C4-2B (cell line): ENCODE measurements around the gene PTPRM.

Source experiments
- ZFX ChIP-seq: fragments of 450-650 bp; IDR thresholded peaks from 2 replicates; pipeline ENCODE4 v1.6.1; 2017
- TF ChIP-seq, protein P1 (sequence below): fragments of 450-650 bp; conservative IDR thresholded peaks from 2 replicates; pipeline ENCODE4 v1.5.1; 2017; ENCODE audit warnings: mild to moderate bottlenecking

- TF ChIP-seq, protein P1, sequence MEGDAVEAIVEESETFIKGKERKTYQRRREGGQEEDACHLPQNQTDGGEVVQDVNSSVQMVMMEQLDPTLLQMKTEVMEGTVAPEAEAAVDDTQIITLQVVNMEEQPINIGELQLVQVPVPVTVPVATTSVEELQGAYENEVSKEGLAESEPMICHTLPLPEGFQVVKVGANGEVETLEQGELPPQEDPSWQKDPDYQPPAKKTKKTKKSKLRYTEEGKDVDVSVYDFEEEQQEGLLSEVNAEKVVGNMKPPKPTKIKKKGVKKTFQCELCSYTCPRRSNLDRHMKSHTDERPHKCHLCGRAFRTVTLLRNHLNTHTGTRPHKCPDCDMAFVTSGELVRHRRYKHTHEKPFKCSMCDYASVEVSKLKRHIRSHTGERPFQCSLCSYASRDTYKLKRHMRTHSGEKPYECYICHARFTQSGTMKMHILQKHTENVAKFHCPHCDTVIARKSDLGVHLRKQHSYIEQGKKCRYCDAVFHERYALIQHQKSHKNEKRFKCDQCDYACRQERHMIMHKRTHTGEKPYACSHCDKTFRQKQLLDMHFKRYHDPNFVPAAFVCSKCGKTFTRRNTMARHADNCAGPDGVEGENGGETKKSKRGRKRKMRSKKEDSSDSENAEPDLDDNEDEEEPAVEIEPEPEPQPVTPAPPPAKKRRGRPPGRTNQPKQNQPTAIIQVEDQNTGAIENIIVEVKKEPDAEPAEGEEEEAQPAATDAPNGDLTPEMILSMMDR: no peak
- no peak for TF ChIP-seq ZFX
These were observed 829.1 kb downstream of the PTPRM start for GRCh38 chr18:8396254-8396653.
